MM.1S (cell line): ENCODE measurements around the gene COL18A1.

Experiments
- DNase-seq: peaks from one replicate; pipeline ENCODE4 v3.0.0-alpha.2; 2015
- H2AFZ ChIP-seq: fragments of 300-600 bp; sonication (generic); 2 replicates; pipeline ENCODE4 v1.6.0; 2016; ENCODE audit warnings: antibody characterized with exemption, low read length
- H3F3A ChIP-seq: fragments of 300-600 bp; sonication (generic); 2 replicates; pipeline ENCODE4 v1.6.1; 2016; ENCODE audit warnings: mild to moderate bottlenecking, antibody characterized with exemption, low read length, moderate library complexity, mixed read lengths; ENCODE audit not compliant: insufficient read depth
- H3K27ac ChIP-seq: fragments of 300-600 bp; sonication (generic); 2 replicates; pipeline ENCODE4 v1.5.1; 2016; ENCODE audit warnings: mild to moderate bottlenecking, low read length
- H3K27me3 ChIP-seq: fragments of 300-600 bp; sonication (generic); replicated peaks from 2 replicates; pipeline ENCODE4 v1.6.0; 2016; ENCODE audit warnings: low read length; ENCODE audit not compliant: insufficient read depth
- H3K36me3 ChIP-seq: fragments of 300-600 bp; sonication (generic); replicated peaks from 2 replicates; pipeline ENCODE4 v1.6.1; 2016; ENCODE audit warnings: mild to moderate bottlenecking, low read length, mixed read lengths; ENCODE audit not compliant: insufficient read depth
- H3K4me1 ChIP-seq: fragments of 300-600 bp; sonication (generic); 2 replicates; pipeline ENCODE4 v1.6.1; 2016; ENCODE audit warnings: low read length, mixed read lengths
- H3K4me2 ChIP-seq: fragments of 300-600 bp; sonication (generic); 2 replicates; pipeline ENCODE4 v1.6.0; 2016; ENCODE audit warnings: low read depth, low read length
- H3K4me3 ChIP-seq: fragments of 300-600 bp; sonication (generic); 2 replicates; pipeline ENCODE4 v1.5.1; 2016; ENCODE audit warnings: low read length, mixed read lengths
- H3K79me2 ChIP-seq: fragments of 300-600 bp; sonication (generic); 2 replicates; pipeline ENCODE4 v1.6.1; 2016; ENCODE audit warnings: mixed run types, low read length, mixed read lengths
- H3K9ac ChIP-seq: fragments of 300-600 bp; sonication (generic); 2 replicates; pipeline ENCODE4 v1.6.1; 2016; ENCODE audit warnings: low read length, mixed read lengths
- H3K9me2 ChIP-seq: fragments of 300-600 bp; sonication (generic); replicated peaks from 2 replicates; pipeline ENCODE4 v1.6.1; 2016; ENCODE audit warnings: mild to moderate bottlenecking, low read length, mixed read lengths; ENCODE audit not compliant: insufficient read depth
- H3K9me3 ChIP-seq: fragments of 300-600 bp; sonication (generic); replicated peaks from 2 replicates; pipeline ENCODE4 v1.6.1; 2016; ENCODE audit warnings: mild to moderate bottlenecking, low read length, mixed read lengths; ENCODE audit not compliant: insufficient read depth
- H4K20me1 ChIP-seq: fragments of 300-600 bp; sonication (generic); 2 replicates; pipeline ENCODE4 v1.6.1; 2016; ENCODE audit warnings: mild to moderate bottlenecking, low read length, moderate library complexity, mixed read lengths; ENCODE audit not compliant: insufficient read depth
- CTCF ChIP-seq: fragments of 300-600 bp; sonication (generic); IDR thresholded peaks from 2 replicates; pipeline ENCODE4 v1.5.1; 2016; ENCODE audit warnings: antibody characterized with exemption, low read length, mixed read lengths
- EZH2 ChIP-seq: fragments of 300-600 bp; sonication (generic); optimal IDR thresholded peaks from 2 replicates; pipeline ENCODE3; 2017; ENCODE audit warnings: low read depth, mild to moderate bottlenecking, antibody characterized with exemption, low read length, mixed read lengths
- EZH2phosphoT487 ChIP-seq: fragments of 300-600 bp; sonication (generic); IDR thresholded peaks from 2 replicates; pipeline ENCODE4 v1.6.1; 2018; ENCODE audit warnings: antibody characterized with exemption, low read length

COL18A1 gene

GRCh38 chr21:45556302-45556644 is 151.3 kb downstream of the COL18A1 start:
- Histone ChIP-seq H3K36me3 (no peaks in the 10 kb centered on the region), H2AFZ (peak overlapping the region; percentile 100), H3F3A (peaks cover 6% of the 10 kb centered on the region), H4K20me1 (no peaks in the 10 kb centered on the region), H3K4me2 (peak overlapping the region; percentile 100), H3K79me2 (no peaks in the 10 kb centered on the region), H3K9ac (no peak overlapping the region; the same call in 1 of the 2 replicates), H3K4me1 (no peaks in the 10 kb centered on the region), H3K4me3 (peak overlapping the region; percentile 84), H3K27me3 (peaks cover 57% of the 10 kb centered on the region), H3K9me3 (no peaks in the 10 kb centered on the region), H3K9me2 (no peaks in the 10 kb centered on the region), H3K27ac (no peak overlapping the region)
- no peak for DNase-seq
- no peak for TF ChIP-seq EZH2phosphoT487
- no peak for TF ChIP-seq CTCF
- TF ChIP-seq EZH2: no peak

DNA sequence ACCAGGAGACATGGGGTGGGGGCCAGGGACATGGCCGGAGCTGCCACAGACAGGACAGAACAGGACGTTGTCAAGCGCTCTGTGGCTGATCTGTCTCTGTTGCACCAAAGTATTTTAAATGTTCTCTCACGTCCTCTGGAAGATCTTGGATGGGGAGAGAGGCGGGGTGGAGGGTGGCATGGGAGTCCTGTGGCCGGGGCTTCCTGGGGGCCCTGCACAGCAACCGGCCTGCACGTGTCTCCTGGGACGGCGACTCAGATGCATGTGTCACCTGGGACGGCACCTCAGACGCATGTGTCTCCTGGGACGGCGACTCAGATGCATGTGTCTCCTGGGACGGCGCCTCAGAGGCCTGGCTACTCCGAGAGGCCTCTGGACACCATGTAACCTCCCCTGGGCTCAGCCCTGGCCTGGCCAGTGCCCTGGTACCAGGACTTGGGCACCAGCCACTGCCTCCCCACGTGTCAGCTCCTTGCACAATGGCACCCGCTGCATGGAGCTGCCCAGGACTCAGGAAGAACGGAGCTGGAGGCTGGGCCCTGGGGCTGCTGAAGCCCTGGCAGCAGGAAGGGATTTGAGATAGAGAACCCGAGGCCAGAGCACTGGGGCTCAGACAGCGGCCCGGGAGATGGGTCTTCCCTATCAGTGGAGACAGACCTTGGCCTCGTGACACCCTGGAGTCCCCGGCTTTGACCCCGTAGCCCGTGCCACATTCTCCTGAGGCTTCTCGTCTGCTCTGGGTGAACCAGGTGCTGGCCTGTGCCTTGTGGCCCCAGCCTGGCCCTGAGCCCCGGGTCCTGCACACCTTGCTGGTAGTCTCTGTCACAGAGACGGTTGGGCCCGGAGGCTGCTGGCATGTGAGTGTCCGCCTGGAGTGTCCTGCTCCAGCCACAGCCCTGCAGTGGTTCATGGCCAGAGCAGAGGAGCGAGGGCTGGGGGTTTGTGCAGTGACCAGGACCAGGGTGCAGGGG is 152.0 kb downstream of the COL18A1 start:
- Histone ChIP-seq H3K36me3 (no peaks in the 10 kb centered on the region), H3K27me3 (peaks cover 57% of the 10 kb centered on the region), H4K20me1 (no peaks in the 10 kb centered on the region), H3K4me2 (peak overlapping the region; percentile 100; the same call in 1 of the 2 replicates), H3K9me3 (no peaks in the 10 kb centered on the region), H3K27ac (no peak overlapping the region), H3K9me2 (no peaks in the 10 kb centered on the region), H3K9ac (no peak overlapping the region), H3K79me2 (no peaks in the 10 kb centered on the region), H3K4me3 (no peak overlapping the region), H3K4me1 (no peaks in the 10 kb centered on the region), H3F3A (peaks cover 6% of the 10 kb centered on the region; the same call in 1 of the 2 replicates), H2AFZ (no peak overlapping the region)
- DNase-seq: no peak
- TF ChIP-seq EZH2phosphoT487 (no peak), CTCF (no peak), EZH2 (no peak)

- peaks cover 6% of the 10 kb centered on the region; the same call in 1 of the 2 replicates for H3F3A ChIP-seq
- no peak overlapping the region for H3K9ac ChIP-seq
- H3K4me2 ChIP-seq: no peak overlapping the region
- TF ChIP-seq EZH2phosphoT487 (no peak), EZH2 (no peak), CTCF (no peak)
- no peak overlapping the region for H3K4me3 ChIP-seq
- no peaks in the 10 kb centered on the region for H3K4me1 ChIP-seq
- no peak overlapping the region for H3K27ac ChIP-seq
- no peaks in the 10 kb centered on the region for H3K79me2 ChIP-seq
- peaks cover 64% of the 10 kb centered on the region for H3K27me3 ChIP-seq
- no peaks in the 10 kb centered on the region for H3K9me2 ChIP-seq
- no peak for DNase-seq
- no peaks in the 10 kb centered on the region for H4K20me1 ChIP-seq
- H2AFZ ChIP-seq: no peak overlapping the region
- no peaks in the 10 kb centered on the region for H3K9me3 ChIP-seq
- no peaks in the 10 kb centered on the region for H3K36me3 ChIP-seq
Measured at GRCh38 chr21:45557616-45558043, 152.7 kb downstream of the COL18A1 start.
